Measurements from ENCODE around the gene MYOM1.
A peak's percentile ranks its signal among the peaks of the same experiment; 100 is the strongest.

Gene MYOM1

GRCh38 chr18:3219631-3220335, at the start of gene MYOM1:
Gene MYOM1 (minus strand): TSS chr18:3219968. CDS start chr18:3215223, 4,745 bp downstream.
- Histone ChIP-seq H3K4me1 (ENCODE audit: insufficient read depth, low read length) (peaks cover 11% of the 10 kb centered on the region), H3K9me3 (ENCODE audit: low read length) (no peaks in the 10 kb centered on the region), H3K4me3 (ENCODE audit: low read depth in 1 of 2, low read length in 2 of 2) (peak within 1 kb of the TSS; percentile 39 to 70), H3K27ac (ENCODE audit: low read depth, low read length) (peak within 1 kb of the TSS; percentile 78), H3K27me3 (ENCODE audit: control insufficient read depth in 1 of 2, insufficient read depth in 2 of 2, low read length in 2 of 2) (no peaks in the 10 kb centered on the region), H3K9ac (ENCODE audit: low read length) (peak within 1 kb of the TSS; percentile 59), H3K36me3 (ENCODE audit: insufficient read depth, low read length) (no peaks in the 10 kb centered on the region)

DNA sequence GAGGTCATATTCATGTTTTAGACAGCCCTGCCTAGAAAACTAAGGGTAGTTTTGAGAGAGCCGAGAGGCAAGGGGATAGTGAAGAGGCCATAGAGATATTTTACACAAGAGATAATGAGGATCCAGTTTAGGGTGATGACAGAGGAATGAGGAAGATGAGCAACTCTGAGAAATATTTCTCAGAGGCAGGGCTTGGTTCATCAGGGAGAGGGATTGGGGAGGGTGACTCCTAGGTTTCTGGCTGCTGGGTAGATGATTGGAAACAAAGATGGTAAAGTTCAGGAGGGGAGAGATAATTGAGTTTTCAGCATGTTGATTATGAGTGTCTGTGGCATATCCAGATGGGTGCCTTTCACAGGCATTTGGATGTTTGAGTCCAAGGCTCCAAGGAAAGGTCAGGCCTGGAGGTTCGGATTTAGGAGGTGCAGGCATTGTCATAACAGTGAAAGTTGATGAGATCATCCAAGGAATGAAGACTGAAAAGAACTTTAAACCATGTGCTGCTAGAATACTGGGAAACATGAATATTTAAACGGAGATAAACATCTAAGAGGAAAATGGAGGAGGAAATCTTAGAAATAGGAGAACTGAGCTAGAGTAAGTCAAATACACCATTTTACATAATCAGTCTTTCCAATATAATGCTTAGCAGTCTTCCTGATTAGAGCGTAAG, 49.6 kb upstream of the MYOM1 start:
- H3K4me3 ChIP-seq (ENCODE audit: low read depth in 1 of 2, low read length in 2 of 2): no peak overlapping the region
- no peaks in the 10 kb centered on the region for H3K36me3 ChIP-seq (ENCODE audit: insufficient read depth, low read length)
- H3K27ac ChIP-seq (ENCODE audit: low read depth, low read length): no peak overlapping the region
- peaks cover 46% of the 10 kb centered on the region for H3K4me1 ChIP-seq (ENCODE audit: insufficient read depth, low read length)
- no peak overlapping the region for H3K9ac ChIP-seq (ENCODE audit: low read length)
- no peaks in the 10 kb centered on the region for H3K9me3 ChIP-seq (ENCODE audit: low read length)
- H3K27me3 ChIP-seq (ENCODE audit: control insufficient read depth in 1 of 2, insufficient read depth in 2 of 2, low read length in 2 of 2): no peaks in the 10 kb centered on the region

GRCh38 chr18:3268306-3268705, 48.5 kb upstream of the MYOM1 start:
- Histone ChIP-seq H3K4me1 (ENCODE audit: insufficient read depth, low read length) (peaks cover 55% of the 10 kb centered on the region), H3K9me3 (ENCODE audit: low read length) (no peaks in the 10 kb centered on the region), H3K4me3 (ENCODE audit: low read depth in 1 of 2, low read length in 2 of 2) (no peak overlapping the region), H3K9ac (ENCODE audit: low read length) (no peak overlapping the region), H3K36me3 (ENCODE audit: insufficient read depth, low read length) (no peaks in the 10 kb centered on the region), H3K27ac (ENCODE audit: low read depth, low read length) (no peak overlapping the region), H3K27me3 (ENCODE audit: control insufficient read depth in 1 of 2, insufficient read depth in 2 of 2, low read length in 2 of 2) (no peaks in the 10 kb centered on the region)

DNA sequence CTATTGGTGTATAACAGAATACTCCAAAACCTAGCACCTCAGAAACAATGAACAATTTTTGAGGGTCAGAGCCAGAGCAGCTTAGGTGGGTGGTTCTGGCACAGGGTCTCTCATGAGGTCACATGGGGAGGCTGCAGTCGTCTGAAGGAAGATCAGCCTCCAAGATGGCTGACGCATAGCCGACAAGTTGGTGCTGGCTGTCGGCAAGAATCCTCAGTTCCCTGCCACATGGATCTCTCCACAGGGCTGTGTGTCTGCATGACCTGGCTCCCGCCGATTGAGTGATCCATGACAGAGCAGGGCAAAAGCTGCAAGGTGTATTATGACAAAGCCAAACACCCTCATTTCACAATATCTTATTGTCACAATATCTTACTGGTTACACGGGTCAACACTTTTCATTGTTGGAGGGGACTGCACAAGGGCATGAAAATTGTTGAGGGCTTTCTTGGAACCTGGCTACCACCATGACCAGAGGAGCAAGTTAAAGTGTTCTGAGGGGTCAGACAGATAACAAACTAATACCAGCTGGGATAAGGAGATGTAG, 46.4 kb upstream of the MYOM1 start:
- no peaks in the 10 kb centered on the region for H3K27me3 ChIP-seq (ENCODE audit: control insufficient read depth in 1 of 2, insufficient read depth in 2 of 2, low read length in 2 of 2)
- no peak overlapping the region for H3K9ac ChIP-seq (ENCODE audit: low read length)
- H3K36me3 ChIP-seq (ENCODE audit: insufficient read depth, low read length): no peaks in the 10 kb centered on the region
- H3K9me3 ChIP-seq (ENCODE audit: low read length): no peaks in the 10 kb centered on the region
- no peak overlapping the region for H3K4me3 ChIP-seq (ENCODE audit: low read depth in 1 of 2, low read length in 2 of 2)
- peaks cover 61% of the 10 kb centered on the region for H3K4me1 ChIP-seq (ENCODE audit: insufficient read depth, low read length)
- no peak overlapping the region for H3K27ac ChIP-seq (ENCODE audit: low read depth, low read length)

DNA sequence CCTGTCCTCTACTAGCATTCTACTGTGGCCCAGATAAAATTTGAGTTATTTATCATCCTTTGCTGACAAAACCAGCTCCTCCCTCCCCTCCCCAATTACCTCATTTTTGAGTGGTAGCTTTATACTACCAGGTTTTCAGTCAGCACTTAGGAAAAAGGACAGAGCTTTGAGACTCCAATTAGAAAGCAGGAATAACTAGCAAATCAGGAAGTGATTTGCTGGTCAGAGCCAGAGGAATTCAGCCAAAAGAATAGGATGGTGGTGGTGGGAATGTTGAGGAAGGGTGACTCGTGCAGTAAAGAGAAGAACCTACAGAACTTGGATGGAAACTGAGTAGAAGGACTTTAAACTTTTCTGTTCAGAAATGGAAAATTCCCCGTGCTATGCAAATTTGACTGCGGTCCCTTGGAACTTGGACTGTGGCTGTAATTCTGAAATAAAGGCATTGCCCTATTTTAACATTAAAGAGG, 45.8 kb upstream of the MYOM1 start:
- no peaks in the 10 kb centered on the region for H3K27me3 ChIP-seq (ENCODE audit: control insufficient read depth in 1 of 2, insufficient read depth in 2 of 2, low read length in 2 of 2)
- no peak overlapping the region for H3K4me3 ChIP-seq (ENCODE audit: low read depth in 1 of 2, low read length in 2 of 2)
- no peak overlapping the region for H3K27ac ChIP-seq (ENCODE audit: low read depth, low read length)
- H3K4me1 ChIP-seq (ENCODE audit: insufficient read depth, low read length): peaks cover 67% of the 10 kb centered on the region
- no peaks in the 10 kb centered on the region for H3K9me3 ChIP-seq (ENCODE audit: low read length)
- no peak overlapping the region for H3K9ac ChIP-seq (ENCODE audit: low read length)
- H3K36me3 ChIP-seq (ENCODE audit: insufficient read depth, low read length): no peaks in the 10 kb centered on the region

DNA sequence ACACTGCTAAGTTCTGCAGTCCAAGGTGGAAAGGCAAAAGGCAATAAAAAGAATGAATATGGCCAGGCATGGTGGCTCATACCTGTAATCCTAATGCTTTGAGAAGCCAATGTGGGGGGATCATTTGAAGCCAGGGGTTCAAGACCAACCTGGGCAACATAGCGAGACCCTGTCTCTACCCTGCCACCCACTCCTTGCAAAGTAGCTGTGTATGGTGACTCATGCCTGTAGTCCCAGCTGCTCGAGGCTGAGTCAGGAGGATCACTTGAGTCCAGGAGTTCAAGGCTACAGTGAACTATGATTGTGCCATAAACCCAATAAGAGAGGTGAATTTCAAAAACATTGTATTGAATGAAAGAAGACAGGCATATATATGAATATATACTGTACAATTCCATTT, 44.6 kb upstream of the MYOM1 start:
- H3K27me3 ChIP-seq (ENCODE audit: control insufficient read depth in 1 of 2, insufficient read depth in 2 of 2, low read length in 2 of 2): no peaks in the 10 kb centered on the region
- H3K9ac ChIP-seq (ENCODE audit: low read length): no peak overlapping the region
- no peaks in the 10 kb centered on the region for H3K36me3 ChIP-seq (ENCODE audit: insufficient read depth, low read length)
- H3K27ac ChIP-seq (ENCODE audit: low read depth, low read length): no peak overlapping the region
- H3K4me1 ChIP-seq (ENCODE audit: insufficient read depth, low read length): peaks cover 68% of the 10 kb centered on the region
- no peaks in the 10 kb centered on the region for H3K9me3 ChIP-seq (ENCODE audit: low read length)
- H3K4me3 ChIP-seq (ENCODE audit: low read depth in 1 of 2, low read length in 2 of 2): no peak overlapping the region

DNA sequence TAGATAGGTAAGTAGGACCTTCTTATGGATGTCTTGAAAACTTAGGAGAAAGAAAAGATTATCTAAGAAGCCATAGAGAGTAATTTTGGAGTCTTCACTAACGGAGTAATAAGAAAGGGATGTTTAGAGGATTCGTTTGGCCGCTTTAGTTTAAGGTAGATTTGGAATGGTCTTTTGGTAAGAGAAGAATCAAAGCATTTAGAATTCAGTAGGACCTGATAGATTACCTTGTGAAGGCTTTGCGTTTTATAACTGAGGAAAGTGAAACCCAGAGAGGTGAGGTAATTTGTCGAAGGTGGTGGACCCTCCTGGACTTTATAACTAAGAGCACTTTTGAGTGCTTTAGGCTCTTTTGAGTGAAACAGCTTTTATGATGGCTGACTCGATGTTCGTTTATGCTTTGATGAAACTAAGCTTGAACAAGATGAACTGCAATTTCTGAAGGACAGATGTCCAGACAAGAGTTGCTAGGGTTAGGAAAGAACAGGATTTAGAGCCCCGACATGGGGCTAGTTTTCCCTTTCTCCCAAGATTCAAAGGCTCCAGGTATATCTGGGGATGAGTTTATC, 43.4 kb upstream of the MYOM1 start:
- peak overlapping the region; percentile 75 to 86 for H3K4me3 ChIP-seq (ENCODE audit: low read depth in 1 of 2, low read length in 2 of 2)
- peak overlapping the region; percentile 80 for H3K9ac ChIP-seq (ENCODE audit: low read length)
- H3K9me3 ChIP-seq (ENCODE audit: low read length): no peaks in the 10 kb centered on the region
- no peaks in the 10 kb centered on the region for H3K27me3 ChIP-seq (ENCODE audit: control insufficient read depth in 1 of 2, insufficient read depth in 2 of 2, low read length in 2 of 2)
- peaks cover 4% of the 10 kb centered on the region for H3K36me3 ChIP-seq (ENCODE audit: insufficient read depth, low read length)
- H3K27ac ChIP-seq (ENCODE audit: low read depth, low read length): peak overlapping the region; percentile 55
- peaks cover 56% of the 10 kb centered on the region for H3K4me1 ChIP-seq (ENCODE audit: insufficient read depth, low read length)

- no peaks in the 10 kb centered on the region for H3K9me3 ChIP-seq (ENCODE audit: low read length)
- H3K27me3 ChIP-seq (ENCODE audit: control insufficient read depth in 1 of 2, insufficient read depth in 2 of 2, low read length in 2 of 2): no peaks in the 10 kb centered on the region
- H3K36me3 ChIP-seq (ENCODE audit: insufficient read depth, low read length): peaks cover 10% of the 10 kb centered on the region
- peak overlapping the region; percentile 98 for H3K27ac ChIP-seq (ENCODE audit: low read depth, low read length)
- peaks cover 55% of the 10 kb centered on the region for H3K4me1 ChIP-seq (ENCODE audit: insufficient read depth, low read length)
- H3K9ac ChIP-seq (ENCODE audit: low read length): peak overlapping the region; percentile 80
- peak overlapping the region; percentile 75 to 86 for H3K4me3 ChIP-seq (ENCODE audit: low read depth in 1 of 2, low read length in 2 of 2)
Observed at GRCh38 chr18:3262234-3263131, 42.7 kb upstream of the MYOM1 start.

DNA sequence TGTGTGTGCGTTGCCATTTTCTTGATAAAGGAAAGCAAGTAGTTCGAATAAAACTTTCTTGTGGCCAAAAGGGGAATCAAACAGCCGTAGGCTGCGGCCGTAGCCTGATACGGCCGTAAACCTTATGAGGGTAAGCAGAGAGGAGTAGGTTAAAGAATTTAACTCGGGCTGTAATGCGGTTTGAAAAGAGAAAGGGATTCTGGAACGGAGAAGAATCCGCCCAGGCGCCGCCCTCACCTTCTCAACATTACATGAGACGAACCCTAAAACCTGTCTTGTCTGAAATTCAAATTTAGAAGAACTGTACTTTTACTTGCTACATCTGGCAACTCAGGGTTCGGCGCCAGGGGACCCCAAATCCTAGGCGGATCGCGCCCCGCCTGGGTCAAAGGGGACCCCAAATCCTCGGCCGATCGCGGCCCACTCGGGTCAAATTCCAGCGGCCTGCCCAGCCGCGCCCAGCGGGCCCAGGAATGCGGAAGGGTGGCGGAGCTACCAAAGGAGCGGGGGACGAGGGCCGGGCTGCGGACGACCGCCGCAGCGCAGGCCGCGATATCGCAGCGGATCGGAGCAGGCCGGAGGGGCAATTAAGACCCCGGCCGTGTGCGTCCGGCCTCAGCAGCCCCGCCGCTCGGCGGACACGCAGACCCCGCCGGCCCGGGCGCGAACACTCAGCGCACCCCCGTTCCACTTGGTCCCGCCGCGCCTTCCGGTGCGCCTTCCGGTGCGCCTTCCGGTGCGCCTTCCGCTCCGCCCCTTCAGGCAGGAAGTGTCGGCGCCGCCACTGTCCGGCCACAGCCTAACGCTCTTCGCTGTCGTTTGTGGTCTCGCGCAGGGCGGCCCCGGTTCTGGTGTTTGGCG, 41.8 kb upstream of the MYOM1 start, which contains the start of gene MYL12B:
Gene MYL12B, plus strand, starts transcription at position 761 of the 861 bp plus-strand sequence. CDS start 10,766 bp downstream, outside the sequence.
- Histone ChIP-seq H3K9me3 (ENCODE audit: low read length) (no peaks in the 10 kb centered on the region), H3K27me3 (ENCODE audit: control insufficient read depth in 1 of 2, insufficient read depth in 2 of 2, low read length in 2 of 2) (no peaks in the 10 kb centered on the region), H3K4me1 (ENCODE audit: insufficient read depth, low read length) (peaks cover 56% of the 10 kb centered on the region), H3K36me3 (ENCODE audit: insufficient read depth, low read length) (peaks cover 18% of the 10 kb centered on the region), H3K4me3 (ENCODE audit: low read depth in 1 of 2, low read length in 2 of 2) (peak within 1 kb of the TSS; percentile 75 to 86), H3K27ac (ENCODE audit: low read depth, low read length) (peak within 1 kb of the TSS; percentile 98), H3K9ac (ENCODE audit: low read length) (peak within 1 kb of the TSS; percentile 86)

- peak overlapping the region; percentile 75 to 86 for H3K4me3 ChIP-seq (ENCODE audit: low read depth in 1 of 2, low read length in 2 of 2)
- peak overlapping the region; percentile 86 for H3K9ac ChIP-seq (ENCODE audit: low read length)
- H3K27me3 ChIP-seq (ENCODE audit: control insufficient read depth in 1 of 2, insufficient read depth in 2 of 2, low read length in 2 of 2): no peaks in the 10 kb centered on the region
- peaks cover 19% of the 10 kb centered on the region for H3K36me3 ChIP-seq (ENCODE audit: insufficient read depth, low read length)
- peaks cover 50% of the 10 kb centered on the region for H3K4me1 ChIP-seq (ENCODE audit: insufficient read depth, low read length)
- peak overlapping the region; percentile 98 for H3K27ac ChIP-seq (ENCODE audit: low read depth, low read length)
- no peaks in the 10 kb centered on the region for H3K9me3 ChIP-seq (ENCODE audit: low read length)
Observed at GRCh38 chr18:3260995-3261372, 41.2 kb upstream of the MYOM1 start.

Measured in muscle layer of colon (tissue), 2 donors.